Measurements from ENCODE around the gene WDR62. TPM values are rescaled to one million over a fixed set of nuclear protein-coding genes. Genes with fewer than 3 reads are reported as not detected.
"Not testable (repeated sequence)": the region's sequence is repeated elsewhere in the genome, so short reads cannot be mapped to it uniquely, and the experiment has no call there.

Gene WDR62
- total RNA-seq, 1 experiment from 2014 or later = 30.0 TPM

GRCh38 chr19:36040495-36040894, 14.2 kb upstream of the WDR62 start:
- Mint-ChIP-seq H3K4me1 (peaks cover 8 to 14% of the 10 kb centered on the region in 2 experiments), H3K4me3 (no peak overlapping the region), H3K9me3 (no peaks in the 10 kb centered on the region; a peak in 1 of 5 replicates), H3K27ac (no peak overlapping the region; a peak in 1 of 7 replicates), H3K27me3 (ENCODE audit: low read depth) (no peaks in the 10 kb centered on the region; the same call in 1 of the 2 replicates), H3K36me3 (ENCODE audit: insufficient read depth in 1 of 3, low read depth in 3 of 3) (peaks cover 2 to 3% (median 3%) of the 10 kb centered on the region in 3 experiments; a peak in 4 of 7 replicates)
- TF ChIP-seq CTCF (conservative IDR thresholded peaks at IDR 0.05) = no peak
- Histone ChIP-seq H2AK5ac (ENCODE audit: insufficient read length, low read length) (no peak overlapping the region), H2BK12ac (ENCODE audit: insufficient read length, low read depth, low read length) (no peak overlapping the region), H3K4me1 (ENCODE audit: insufficient read depth, low read length) (no peaks in the 10 kb centered on the region), H3K9me3 (ENCODE audit: control insufficient read depth, low read depth, low read length) (no peaks in the 10 kb centered on the region), H3K56ac (ENCODE audit: insufficient read length, low read depth, low read length) (no peak overlapping the region), H4K91ac (ENCODE audit: insufficient read length, low read depth, low read length) (no peak overlapping the region), H2BK15ac (ENCODE audit: low read depth, low read length) (no peak overlapping the region), H3K14ac (ENCODE audit: insufficient read depth, low read length) (no peak overlapping the region), H2BK120ac (ENCODE audit: low read depth, low read length, poor library complexity, severe bottlenecking) (no peak overlapping the region), H2AFZ (ENCODE audit: low read length) (no peak overlapping the region), H3K9ac (ENCODE audit: extremely low read depth, insufficient read length, low read length) (no peak overlapping the region), H3K23me2 (ENCODE audit: insufficient read length, low read depth, low read length, poor library complexity, severe bottlenecking) (no peaks in the 10 kb centered on the region), H4K5ac (ENCODE audit: insufficient read length, low read depth, low read length) (no peak overlapping the region), H4K20me1 (ENCODE audit: control insufficient read depth, insufficient read depth, insufficient read length) (no peaks in the 10 kb centered on the region), H3K4ac (ENCODE audit: low read depth, low read length) (no peak overlapping the region), H3K79me1 (ENCODE audit: insufficient read depth, low read depth, low read length, poor library complexity, severe bottlenecking) (no peaks in the 10 kb centered on the region), H3K4me2 (ENCODE audit: insufficient read depth, insufficient read length, low read length) (no peak overlapping the region), H3K23ac (ENCODE audit: insufficient read length, low read depth, low read length) (no peak overlapping the region), H2BK5ac (ENCODE audit: insufficient read length, low read length) (no peak overlapping the region), H3T11ph (ENCODE audit: low read length) (no peak overlapping the region), H4K8ac (replicated peaks; ENCODE audit: insufficient read length, low read depth, low read length) (no peak overlapping the region), H3K79me2 (ENCODE audit: insufficient read depth, low read length) (no peaks in the 10 kb centered on the region), H3K27me3 (ENCODE audit: insufficient read depth, low read length) (no peaks in the 10 kb centered on the region), H3K18ac (ENCODE audit: insufficient read length, low read depth, low read length) (no peak overlapping the region), H3K27ac (ENCODE audit: insufficient read length, low read depth, low read length) (no peak overlapping the region), H2BK20ac (ENCODE audit: low read depth, low read length, poor library complexity, severe bottlenecking) (no peak overlapping the region)
- DNase-seq = no peak
- WGBS (ENCODE audit: extremely low coverage, insufficient read length, low lambda C conversion rate) = no CpG with 5 or more reads among the region's 6 CpGs

GRCh38 chr19:36041092-36041491, 13.6 kb upstream of the WDR62 start:
- not testable (repeated sequence) for H4K20me1 ChIP-seq (ENCODE audit: control insufficient read depth, insufficient read depth, insufficient read length); H3K23ac ChIP-seq (ENCODE audit: insufficient read length, low read depth, low read length); H3K79me1 ChIP-seq (ENCODE audit: insufficient read depth, low read depth, low read length, poor library complexity, severe bottlenecking); H3K4me1 ChIP-seq (ENCODE audit: insufficient read depth, low read length); H3K4me3 Mint-ChIP-seq; H4K8ac ChIP-seq (replicated peaks; ENCODE audit: insufficient read length, low read depth, low read length); H2BK120ac ChIP-seq (ENCODE audit: low read depth, low read length, poor library complexity, severe bottlenecking); H3K27ac ChIP-seq (ENCODE audit: insufficient read length, low read depth, low read length); H3K27me3 ChIP-seq (ENCODE audit: insufficient read depth, low read length); H4K91ac ChIP-seq (ENCODE audit: insufficient read length, low read depth, low read length); H3K27me3 Mint-ChIP-seq (ENCODE audit: low read depth); H3K9ac ChIP-seq (ENCODE audit: extremely low read depth, insufficient read length, low read length); H3K18ac ChIP-seq (ENCODE audit: insufficient read length, low read depth, low read length); H3K4me2 ChIP-seq (ENCODE audit: insufficient read depth, insufficient read length, low read length); DNase-seq; H2AK5ac ChIP-seq (ENCODE audit: insufficient read length, low read length); H3K9me3 ChIP-seq (ENCODE audit: control insufficient read depth, low read depth, low read length); H4K5ac ChIP-seq (ENCODE audit: insufficient read length, low read depth, low read length); H2BK12ac ChIP-seq (ENCODE audit: insufficient read length, low read depth, low read length); H3K36me3 Mint-ChIP-seq (ENCODE audit: insufficient read depth in 1 of 3, low read depth in 3 of 3); H2BK15ac ChIP-seq (ENCODE audit: low read depth, low read length); H3K23me2 ChIP-seq (ENCODE audit: insufficient read length, low read depth, low read length, poor library complexity, severe bottlenecking); H3K79me2 ChIP-seq (ENCODE audit: insufficient read depth, low read length); H3K14ac ChIP-seq (ENCODE audit: insufficient read depth, low read length); H2BK20ac ChIP-seq (ENCODE audit: low read depth, low read length, poor library complexity, severe bottlenecking); H3K56ac ChIP-seq (ENCODE audit: insufficient read length, low read depth, low read length); H2AFZ ChIP-seq (ENCODE audit: low read length); H3K9me3 Mint-ChIP-seq; H3T11ph ChIP-seq (ENCODE audit: low read length); H2BK5ac ChIP-seq (ENCODE audit: insufficient read length, low read length); H3K4ac ChIP-seq (ENCODE audit: low read depth, low read length)
- Mint-ChIP-seq H3K27ac (peak overlapping the region; percentile 3 to 55 (median 42); a peak in 2 of 7 replicates), H3K4me1 (peaks cover 8 to 14% of the 10 kb centered on the region in 2 experiments)
- WGBS (ENCODE audit: extremely low coverage, insufficient read length, low lambda C conversion rate) = no CpG with 5 or more reads among the region's 6 CpGs

Data from H9 (cell line).